ENCODE data around the gene NFATC1. TPM values are rescaled to one million over a fixed set of nuclear protein-coding genes. Genes with fewer than 3 reads are reported as not detected.

The NFATC1 gene
- total RNA-seq, 1 donor from 2014 or later, result 1.1 TPM

- DNase-seq (ENCODE audit: low read depth), result no peak
These were observed 125.9 kb downstream of the NFATC1 start for GRCh38 chr18:79521416-79522205.

GRCh38 chr18:79522451-79523205 is 126.9 kb downstream of the NFATC1 start:
- DNase-seq (ENCODE audit: low read depth), result no peak

- no peak for DNase-seq (ENCODE audit: low read depth)
These were observed 127.5 kb downstream of the NFATC1 start for GRCh38 chr18:79523206-79523735.

- no peak for DNase-seq (ENCODE audit: low read depth)
These were observed 128.0 kb downstream of the NFATC1 start for GRCh38 chr18:79523736-79524180.

- DNase-seq (ENCODE audit: low read depth), result no peak
These were observed 128.7 kb downstream of the NFATC1 start for GRCh38 chr18:79524181-79525078.

- no peak for DNase-seq (ENCODE audit: low read depth)
These were observed 130.1 kb downstream of the NFATC1 start for GRCh38 chr18:79525556-79526467.

GRCh38 chr18:79526468-79527460 is 131.0 kb downstream of the NFATC1 start:
- DNase-seq (ENCODE audit: low read depth), result no peak

GRCh38 chr18:79527656-79528315 is 132.1 kb downstream of the NFATC1 start:
- no peak for DNase-seq (ENCODE audit: low read depth)

- DNase-seq (ENCODE audit: low read depth), result no peak
These were observed 132.6 kb downstream of the NFATC1 start for GRCh38 chr18:79528316-79528695.

- peak; percentile 51 for DNase-seq (ENCODE audit: low read depth)
These were observed 133.1 kb downstream of the NFATC1 start for GRCh38 chr18:79528846-79529245.

GRCh38 chr18:79529296-79529695 is 133.6 kb downstream of the NFATC1 start:
- no peak for DNase-seq (ENCODE audit: low read depth)

GRCh38 chr18:79529991-79530390 is 134.3 kb downstream of the NFATC1 start:
- DNase-seq (ENCODE audit: low read depth), result no peak

- no peak for DNase-seq (ENCODE audit: low read depth)
These were observed 135.1 kb downstream of the NFATC1 start for GRCh38 chr18:79530821-79531220.

- no peak for DNase-seq (ENCODE audit: low read depth)
These were observed 135.7 kb downstream of the NFATC1 start for GRCh38 chr18:79531386-79531785.

- DNase-seq (ENCODE audit: low read depth), result no peak
These were observed 136.2 kb downstream of the NFATC1 start for GRCh38 chr18:79531926-79532312.

- no peak for DNase-seq (ENCODE audit: low read depth)
These were observed 136.7 kb downstream of the NFATC1 start for GRCh38 chr18:79532313-79533007.

GRCh38 chr18:79533146-79533545 is 137.4 kb downstream of the NFATC1 start:
- no peak for DNase-seq (ENCODE audit: low read depth)

- DNase-seq (ENCODE audit: low read depth), result no peak
These were observed 137.9 kb downstream of the NFATC1 start for GRCh38 chr18:79533591-79533990.

Data from renal cortical epithelial cell (primary cell).